ENCODE measurements around the gene RPS23.
A peak's percentile ranks its signal among the peaks of the same experiment; 100 is the strongest.

The RPS23 gene

DNA sequence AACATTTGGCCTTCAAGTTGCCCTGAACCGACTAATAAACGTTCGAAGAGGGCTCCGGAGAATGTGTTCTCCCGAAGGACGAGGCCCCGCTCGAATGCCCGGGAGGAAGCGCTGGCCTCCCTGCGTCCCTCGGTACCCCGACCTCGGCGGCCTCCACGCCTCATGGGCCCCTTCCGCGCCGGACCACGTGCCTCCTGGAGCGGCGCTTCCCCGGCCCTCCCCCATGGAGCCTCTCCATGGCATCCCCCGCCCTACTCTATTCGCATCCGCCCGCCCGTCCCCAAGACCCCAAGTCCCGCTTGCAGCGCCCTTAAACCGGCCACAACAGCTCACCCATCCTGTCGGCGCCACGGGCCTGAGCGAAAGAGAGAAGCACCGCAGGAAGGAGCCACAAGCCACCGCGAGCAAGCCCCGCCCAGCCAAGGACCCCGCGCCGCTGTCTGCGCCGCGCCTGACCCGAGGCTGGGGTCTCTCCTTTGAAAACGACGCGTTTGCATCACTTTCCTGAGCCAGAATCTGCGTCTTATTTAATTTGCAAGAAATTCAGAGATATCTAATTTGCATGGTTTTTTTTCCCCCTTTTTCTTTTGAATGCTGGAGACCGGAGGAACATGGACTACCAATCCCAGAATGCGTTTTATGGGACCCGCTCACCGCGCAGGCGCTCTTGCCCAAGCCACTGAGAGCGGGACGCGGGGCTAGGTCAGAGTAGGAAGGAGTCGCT is at the start of gene RPS23:
TSS of gene RPS23 (minus strand) at position 368 of the 724 bp plus-strand sequence. CDS start at position 337, 31 bp downstream.
- peak; percentile 75 for DNase-seq

DNA sequence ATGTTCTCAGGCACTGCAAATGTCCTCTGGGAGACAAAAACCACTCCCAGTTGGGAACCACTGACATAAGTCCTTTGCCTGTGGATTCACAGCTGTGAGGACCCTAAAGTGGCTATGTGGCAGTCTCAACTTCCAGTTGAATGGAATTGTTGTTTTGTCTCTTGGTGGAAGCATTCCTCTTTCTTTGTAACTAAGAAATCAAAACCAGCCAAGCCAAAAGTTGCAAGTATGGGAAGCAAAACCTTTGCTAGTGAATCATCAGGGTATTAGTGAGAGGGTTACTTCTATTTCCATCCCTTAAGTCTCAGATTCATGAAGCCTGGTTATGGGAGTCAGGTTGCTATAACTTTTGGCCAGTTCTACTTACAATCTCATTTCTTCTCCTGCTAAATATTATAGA is 49.8 kb upstream of the RPS23 start:
- DNase-seq: no peak

DNA sequence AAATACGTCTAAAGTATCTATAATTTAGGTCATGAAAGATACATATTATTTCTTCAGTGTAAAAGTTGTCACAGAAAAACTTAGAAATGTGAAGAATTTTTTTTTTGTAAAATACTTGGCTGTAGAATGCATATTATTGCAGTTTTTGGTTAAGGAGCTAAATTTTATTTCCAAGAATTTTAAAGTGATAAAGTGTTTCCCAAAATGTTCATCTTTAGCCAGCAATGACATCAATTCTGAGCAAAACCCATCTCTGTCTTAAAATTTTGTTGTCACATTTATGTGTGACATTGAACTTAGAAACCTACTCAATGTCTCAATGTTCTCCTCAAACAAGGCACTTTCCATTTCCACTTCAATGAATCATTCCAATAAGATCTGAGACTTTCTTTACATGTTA is 47.8 kb upstream of the RPS23 start:
- no peak for DNase-seq

DNA sequence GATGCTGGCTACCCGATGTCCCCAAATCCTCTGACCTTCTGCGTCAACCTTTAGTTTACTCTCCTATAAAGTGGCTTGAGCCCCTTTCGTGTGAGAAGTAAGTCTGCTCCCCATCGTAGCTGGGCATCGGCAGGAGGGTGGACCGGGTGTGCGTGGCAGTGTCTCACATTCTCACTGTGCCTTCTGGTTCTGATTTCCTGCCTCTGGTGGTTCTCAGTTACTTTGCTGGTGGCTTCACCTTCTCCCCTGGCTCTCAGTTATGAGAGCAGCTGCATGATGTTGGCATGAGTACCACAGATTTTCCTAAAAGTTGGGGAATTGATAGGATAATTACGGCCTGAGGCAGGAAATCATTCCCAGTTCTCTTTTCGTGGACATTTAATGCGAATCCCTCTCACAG is 47.0 kb upstream of the RPS23 start:
- no peak for DNase-seq

DNA sequence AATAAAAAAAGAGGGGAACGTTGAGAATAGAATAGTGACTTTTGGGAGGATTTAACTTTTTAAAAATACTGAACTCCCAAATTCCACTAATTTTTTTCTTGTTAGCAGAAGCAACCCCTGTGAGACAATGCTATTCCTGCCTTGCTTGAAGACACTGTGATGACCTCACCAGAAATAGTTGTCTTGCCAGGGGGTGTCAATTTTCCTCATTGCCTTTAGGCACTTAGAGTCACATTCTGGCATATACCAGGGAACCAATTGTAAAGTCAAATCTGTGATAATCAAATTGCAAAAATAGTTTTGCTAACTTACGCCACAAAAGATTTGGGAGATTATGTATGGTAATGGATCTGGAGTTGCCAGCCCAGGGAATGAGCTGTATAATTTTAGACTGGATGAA is 42.8 kb upstream of the RPS23 start:
- no peak for DNase-seq

DNA sequence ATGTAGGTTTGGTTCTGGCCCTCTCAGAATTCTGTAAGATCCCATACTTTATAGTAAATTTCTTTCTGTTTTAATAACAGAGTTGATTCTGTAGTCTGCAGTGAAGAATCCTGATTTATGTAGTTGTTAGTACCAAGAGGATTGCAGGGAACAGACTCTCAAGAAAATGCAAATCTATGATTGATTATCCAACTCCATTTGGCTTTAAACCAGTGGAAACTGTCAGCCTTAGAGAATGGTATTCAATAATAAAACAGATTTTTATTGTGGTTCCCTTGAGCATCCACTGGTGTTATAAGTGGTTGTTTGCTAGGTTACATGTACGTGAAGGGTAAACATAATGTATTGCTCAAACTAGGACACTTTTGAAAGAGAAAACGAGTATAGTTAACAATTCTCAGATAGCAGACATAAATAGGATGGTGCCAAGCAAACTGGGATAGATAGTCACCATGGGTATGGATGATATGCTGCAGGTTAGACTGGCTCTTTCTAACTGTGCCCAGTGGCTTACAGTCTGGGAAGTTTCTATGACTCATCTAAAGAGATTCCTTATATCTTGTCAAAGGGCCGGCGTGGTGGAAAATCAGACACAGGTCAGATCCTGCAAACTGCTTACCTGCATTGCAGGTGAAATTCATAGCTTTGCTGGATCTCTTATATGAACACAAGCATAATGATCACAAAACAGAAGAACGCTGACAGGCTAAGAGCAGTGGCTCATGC is 41.7 kb upstream of the RPS23 start:
- no peak for DNase-seq

DNA sequence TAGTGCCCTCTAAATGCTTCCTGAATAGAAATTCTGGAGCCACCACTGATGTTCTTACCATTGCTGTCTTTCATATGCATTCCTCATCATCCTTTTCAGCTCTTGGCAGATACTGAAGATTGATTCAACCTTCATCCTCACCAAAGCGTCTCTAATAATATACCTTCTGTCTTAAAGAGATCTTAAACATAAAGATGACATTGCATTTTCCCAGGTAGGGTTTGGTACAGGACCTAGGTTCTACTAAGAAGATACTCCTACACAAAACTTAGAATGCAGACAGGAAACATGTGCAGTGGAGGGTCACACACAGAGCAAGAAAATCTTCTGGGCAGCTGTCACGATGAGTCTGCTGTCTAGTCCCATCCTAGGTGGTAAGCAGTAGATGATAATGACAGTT is 41.0 kb upstream of the RPS23 start:
- no peak for DNase-seq

DNA sequence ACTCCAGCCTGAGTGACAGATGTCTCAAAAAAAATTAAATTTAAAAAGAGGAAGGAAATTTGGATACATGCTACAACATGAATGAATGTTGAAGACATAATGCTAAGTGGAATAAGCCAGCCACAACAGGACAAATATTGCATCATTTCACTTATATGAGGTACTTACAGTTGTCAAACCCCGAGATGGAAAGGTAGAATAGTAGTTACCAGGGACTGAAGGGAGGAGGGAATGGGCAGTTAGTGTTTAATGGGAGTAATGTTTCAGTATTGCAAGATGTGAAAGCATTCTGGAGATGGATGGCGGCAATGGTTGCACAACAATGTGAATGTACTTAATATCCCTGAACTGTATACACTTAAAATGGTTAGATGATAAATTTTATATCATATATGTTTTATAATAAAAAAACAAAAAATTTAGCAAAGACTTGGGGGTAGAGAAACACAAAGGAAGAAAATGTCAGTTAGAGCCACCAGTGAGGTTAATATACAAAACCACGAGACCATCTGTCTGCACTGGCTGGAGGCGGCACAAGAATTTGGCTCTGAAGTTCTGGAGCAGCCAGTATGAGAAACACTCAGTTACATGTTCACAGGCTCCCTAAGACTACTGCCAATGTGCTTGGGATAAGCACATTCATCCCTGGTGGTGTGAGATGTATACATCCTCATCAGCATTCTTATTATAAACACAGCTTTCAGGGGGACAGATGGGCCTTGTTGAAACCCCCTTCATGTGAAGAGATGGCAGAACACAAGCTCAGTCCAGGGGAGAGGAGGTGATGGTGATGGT is 37.0 kb upstream of the RPS23 start:
- DNase-seq: no peak

DNA sequence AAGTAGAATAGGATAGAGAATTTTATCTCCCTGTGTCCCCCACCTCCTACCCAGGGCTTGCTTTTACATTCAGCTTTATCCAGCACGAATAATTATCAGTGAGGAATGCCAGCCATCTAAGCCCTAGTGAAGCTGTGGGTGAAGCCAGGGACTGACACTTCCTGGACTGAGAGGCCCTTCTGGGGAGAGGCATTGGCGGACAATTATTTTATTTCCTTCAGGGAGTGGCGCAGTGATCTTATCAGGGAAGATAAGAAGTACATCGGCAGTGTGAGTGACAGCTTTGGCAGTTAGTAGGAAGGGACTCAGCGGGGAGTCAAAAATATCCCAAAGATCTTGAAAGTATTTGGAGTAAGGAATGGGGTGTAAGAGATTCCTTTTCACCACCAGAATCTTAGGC is 34.9 kb upstream of the RPS23 start:
- DNase-seq: no peak

DNA sequence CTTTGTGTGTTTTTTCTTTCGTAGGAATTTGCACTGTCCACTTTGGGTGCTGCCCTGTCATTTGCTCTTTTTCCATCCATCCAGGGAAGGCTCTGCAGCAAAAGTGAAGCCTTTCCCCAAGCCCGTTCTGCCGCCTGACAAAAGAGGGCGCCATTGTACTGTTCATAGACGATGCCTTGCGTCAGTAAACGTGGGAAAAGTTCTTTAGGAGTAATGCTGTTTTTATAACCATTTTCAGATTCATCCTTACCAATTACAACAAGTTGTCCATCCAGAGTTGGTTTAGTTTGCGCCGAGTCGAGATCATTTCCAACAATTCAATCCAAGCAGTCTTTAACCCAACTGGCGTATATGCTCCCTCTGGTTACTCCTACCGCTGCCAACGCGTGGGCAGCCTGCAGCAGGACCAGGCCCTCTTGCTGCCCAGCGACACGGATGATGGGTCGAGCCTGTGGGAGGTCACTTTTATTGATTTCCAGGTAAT is 34.3 kb upstream of the RPS23 start:
- no peak for DNase-seq

DNA sequence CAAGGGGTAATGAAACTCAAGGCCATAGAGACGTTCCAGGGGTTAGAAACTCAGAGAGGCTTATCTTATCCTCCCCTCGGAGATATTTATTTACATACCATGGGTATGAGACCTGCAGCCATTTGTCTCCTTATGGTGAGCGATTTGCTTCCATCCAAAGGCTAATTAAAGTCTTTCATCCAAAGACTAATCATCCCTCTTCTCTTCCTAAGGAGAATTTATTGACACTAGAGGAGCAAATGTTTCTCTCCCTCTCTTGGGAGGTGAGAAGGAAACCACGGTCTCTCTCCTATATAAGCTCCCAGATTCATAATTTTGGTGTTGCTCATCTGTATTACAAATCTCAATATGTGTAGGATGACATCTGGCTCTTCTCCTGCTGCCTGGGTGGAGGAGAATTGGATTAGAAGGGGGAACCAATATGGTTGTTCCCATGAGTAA is 31.0 kb upstream of the RPS23 start:
- DNase-seq: no peak

DNA sequence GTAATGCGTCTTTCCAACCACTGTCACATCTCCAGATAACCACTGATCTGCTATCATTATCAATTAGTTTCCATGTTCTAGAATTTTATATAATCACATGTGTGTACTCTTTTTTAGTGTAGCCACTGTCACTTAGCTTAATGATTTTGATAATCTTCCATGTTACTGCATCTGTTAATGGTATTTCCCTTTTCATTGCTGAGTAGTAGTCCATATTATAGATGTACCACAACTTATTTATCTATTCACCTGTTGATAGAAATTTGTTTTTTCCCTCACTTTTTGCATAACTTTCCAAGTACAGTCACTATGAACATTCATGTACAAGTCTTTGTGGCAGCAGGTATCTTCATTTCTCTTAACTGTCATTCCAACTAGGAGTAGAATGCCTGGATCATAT is 30.3 kb upstream of the RPS23 start:
- no peak for DNase-seq

DNA sequence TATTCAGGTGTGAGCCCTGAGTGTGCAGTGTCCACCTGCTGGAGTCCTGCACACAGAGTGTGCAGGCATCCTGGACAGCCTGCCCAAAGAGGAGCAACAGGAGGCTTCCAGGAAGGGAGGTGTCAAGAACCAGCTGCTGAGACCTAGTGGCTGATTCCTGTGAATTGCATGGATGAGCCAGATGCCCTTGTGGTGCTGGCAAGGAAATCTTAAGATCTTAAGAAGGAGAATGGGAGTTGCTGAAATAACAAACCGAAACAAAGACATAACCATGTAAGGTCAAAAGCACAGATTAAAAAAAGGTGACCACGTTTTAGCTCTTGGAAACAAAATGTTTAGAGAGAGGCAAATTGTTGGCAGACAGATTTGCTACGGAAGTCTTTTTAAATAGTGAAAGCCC is 29.3 kb upstream of the RPS23 start:
- DNase-seq: no peak

DNA sequence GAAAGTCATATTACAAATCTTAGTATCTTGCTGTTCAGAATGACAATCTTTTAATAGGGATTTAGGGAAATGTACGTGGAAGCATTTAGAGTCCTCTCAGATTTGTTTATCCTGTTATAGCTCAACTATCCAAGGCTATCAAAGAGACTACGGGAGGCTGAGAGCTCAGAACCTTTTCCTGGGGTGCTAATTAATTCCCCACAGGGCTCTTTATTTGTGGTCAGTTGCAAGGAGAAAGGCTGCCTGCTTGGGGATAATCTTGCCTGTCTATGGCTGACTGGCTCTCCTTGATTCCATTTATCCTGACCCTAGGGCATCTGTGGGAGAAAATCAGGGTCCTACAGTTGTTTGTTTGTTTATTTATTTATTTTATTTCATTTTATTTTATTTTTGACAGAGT is 28.0 kb upstream of the RPS23 start:
- DNase-seq: no peak

DNA sequence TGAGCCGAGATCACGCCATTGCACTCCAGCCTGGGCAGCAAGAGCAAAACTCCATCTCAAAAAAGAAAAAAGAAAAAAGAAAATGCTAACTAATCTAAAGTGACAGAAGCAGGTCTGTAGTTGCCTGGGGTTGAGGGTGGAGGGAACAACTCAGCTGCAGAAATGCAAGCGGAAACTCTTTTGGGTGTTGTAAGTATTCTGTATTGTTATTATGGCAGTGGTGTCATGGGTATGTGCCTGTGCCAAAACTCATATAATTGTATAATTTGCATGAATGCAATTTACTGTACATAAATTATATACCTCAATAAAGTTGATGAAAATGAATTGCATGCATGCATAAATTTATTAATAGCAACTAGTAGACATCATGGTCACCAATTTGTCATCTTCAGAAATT is 23.0 kb upstream of the RPS23 start:
- no peak for DNase-seq

DNA sequence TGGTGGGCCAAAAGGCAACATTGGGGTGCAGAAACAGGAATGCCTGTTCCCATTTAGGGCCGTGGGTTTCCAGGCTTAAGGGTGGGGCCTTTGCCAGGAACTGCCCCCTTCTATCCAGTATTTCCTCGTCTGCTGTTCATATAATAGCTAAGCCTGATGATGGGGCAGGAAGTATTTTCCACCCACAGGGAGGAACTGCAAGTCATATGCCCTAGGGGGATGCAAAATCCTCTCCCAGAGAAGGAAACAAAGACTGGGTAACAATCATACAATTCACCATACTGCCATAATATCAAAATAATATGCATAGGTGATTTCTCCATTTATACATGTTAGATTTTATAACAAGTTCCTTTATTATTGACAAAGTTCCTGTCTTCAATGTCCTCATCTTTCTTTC is 20.5 kb upstream of the RPS23 start:
- DNase-seq: no peak

DNA sequence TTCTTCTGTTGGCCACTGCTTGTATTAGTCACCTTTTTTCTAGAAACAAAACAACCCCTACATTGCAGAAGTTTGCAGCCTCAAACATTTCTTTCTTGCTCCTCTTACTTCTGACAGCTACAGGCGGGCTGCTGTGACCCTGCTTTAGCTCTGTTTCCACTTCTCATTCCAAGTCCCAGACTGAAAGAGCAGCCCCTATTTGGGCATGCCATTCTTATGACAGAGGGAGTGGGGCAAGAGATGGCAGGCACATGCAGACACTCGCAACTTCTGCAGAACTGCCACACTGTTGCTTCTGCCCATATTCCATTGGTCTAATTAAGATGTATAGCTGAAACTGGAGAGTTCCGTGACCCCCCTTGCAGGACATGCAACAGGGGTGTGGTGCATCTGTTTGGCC is 19.6 kb upstream of the RPS23 start:
- no peak for DNase-seq

DNA sequence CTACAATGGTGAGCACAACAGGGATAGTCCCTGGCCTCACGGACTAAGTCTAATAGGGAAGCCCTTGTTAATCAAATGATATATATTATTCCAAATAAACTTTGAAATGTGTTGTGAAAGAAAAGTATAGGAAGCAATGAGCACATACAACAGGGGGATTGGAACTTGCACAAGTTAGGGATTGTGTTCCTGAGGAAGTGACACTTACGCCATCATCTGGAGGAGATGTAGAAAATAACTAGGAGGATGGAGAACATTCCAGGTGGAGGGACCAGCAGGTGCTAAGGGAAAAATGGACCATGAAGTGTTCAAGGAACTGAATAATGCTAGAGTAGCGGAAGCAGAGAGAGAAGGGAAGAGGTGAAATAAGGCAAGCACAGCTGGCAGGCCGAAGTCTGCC is 18.8 kb upstream of the RPS23 start:
- DNase-seq: no peak

DNA sequence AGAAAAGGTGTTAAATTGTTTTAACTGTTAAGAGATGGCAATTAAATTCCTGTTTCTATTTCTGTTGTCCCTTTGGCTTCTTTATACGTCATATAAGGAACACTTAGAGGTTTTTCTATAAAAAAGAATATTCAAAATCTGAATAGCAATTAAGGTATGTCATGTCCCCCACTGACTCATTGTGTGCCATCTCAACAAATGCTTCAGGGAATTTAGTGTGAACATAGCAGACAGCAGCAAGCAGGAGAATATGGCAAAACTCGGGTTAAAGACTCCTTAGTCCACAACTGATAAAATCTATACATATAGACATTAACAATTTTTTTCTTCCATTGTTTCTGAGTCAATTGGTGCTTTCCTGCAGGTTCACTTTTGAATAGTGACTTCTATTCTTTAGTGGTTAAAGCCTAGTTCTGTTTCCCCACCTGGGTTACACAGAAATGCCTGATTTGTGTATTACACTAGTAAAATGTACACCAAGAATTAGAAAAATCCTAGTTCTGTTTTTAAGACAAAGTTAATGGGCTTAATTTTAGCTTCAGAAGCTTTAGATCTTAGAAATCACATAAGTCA is 17.9 kb upstream of the RPS23 start:
- DNase-seq: no peak

DNA sequence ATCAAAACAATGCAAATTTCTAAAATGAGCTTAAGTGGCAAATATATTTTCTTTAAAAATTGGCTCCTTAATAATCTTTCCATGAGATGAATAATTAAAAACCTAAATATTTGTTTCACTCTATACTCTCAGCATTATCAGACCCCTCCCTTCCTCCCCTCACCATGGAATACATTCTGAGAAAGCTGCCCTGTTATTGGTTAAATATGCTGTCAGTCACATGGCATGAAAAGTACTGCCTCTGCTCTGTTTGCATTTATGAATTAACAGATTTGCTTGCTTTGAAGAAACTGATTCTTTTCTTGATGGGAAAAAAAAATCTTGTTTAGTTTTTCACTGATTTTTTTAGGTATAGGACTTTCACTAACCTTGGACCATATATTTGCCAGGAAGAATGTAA is 17.0 kb upstream of the RPS23 start:
- DNase-seq: no peak

DNA sequence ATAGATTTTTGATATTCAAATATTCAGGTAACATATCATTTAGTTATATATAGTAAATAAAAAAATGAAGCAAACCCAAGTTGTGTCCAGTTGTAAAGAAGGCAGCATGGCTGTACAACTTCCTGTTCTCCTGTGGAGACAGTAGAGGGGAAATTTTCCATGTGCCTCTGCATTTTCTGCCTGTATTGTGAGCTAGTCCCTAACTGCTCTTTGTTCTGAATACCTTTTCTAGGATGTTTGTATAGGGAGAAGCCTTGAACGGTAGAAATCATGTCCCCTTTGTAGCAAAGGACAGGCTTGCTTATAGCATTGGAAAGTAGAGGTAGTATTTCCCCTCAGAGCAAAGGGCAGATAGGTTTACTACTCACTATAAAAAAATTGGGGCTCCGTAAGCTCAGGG is 13.3 kb upstream of the RPS23 start:
- DNase-seq: no peak

DNA sequence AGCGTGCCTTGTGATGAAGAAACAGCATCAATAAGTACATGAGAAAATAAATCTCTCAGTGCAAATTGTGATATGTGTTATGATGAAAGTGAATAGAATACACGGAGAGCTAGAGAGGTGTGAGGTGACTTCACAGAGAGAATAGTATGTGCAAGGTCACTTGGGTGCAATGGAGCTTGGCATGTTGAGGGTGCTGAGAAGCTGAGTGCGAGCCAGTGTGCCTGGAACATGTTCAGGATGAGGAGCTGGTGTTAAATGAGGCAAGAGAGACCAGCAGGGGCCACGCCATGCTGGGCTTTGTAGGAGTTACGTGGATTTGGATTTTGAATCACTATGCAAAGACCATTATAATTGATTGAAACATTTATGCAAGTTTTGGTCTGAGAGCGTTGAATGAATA is 12.8 kb upstream of the RPS23 start:
- no peak for DNase-seq

DNA sequence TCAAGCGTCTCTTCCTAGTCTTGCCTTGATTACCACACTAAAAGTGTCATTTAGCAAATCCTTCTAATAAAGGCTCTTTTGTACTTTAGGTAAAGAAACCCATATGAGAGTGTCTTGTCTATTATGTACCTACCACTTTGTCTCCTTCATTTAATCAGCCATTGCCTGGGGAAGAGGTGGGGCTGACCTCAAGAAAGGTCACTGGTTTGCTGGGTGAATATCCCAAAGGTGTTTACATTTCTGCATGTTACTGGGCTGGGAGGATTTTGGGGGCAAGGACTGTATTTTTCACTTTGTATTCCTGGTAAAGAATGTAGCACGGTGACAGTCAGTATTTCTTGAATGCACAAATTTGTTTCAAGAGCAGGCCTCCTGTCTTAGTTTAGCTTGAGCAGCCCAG is 11.9 kb upstream of the RPS23 start:
- no peak for DNase-seq

Data from NCI-H1436 treated with DMSO at 0.1 percent for 48 hours (cell line).